NCI-H1417 treated with DMSO at 0.1 percent for 48 hours (cell line): ENCODE measurements around the gene SIRT6.
"Not testable (repeated sequence)": the region's sequence is repeated elsewhere in the genome, so short reads cannot be mapped to it uniquely, and the experiment has no call there.

Experiments used
- DNase-seq: peaks from one replicate; lab custom pipeline; 2025; lab: John Stamatoyannopoulos, UW

Gene SIRT6

GRCh38 chr19:4199699-4200293 is 17.4 kb upstream of the SIRT6 start:
- peak; percentile 10 for DNase-seq

- DNase-seq, result no peak
Observed at GRCh38 chr19:4198467-4199126, 16.2 kb upstream of the SIRT6 start.

- DNase-seq, result no peak
Observed at GRCh38 chr19:4197625-4198466, 15.5 kb upstream of the SIRT6 start.

- no peak for DNase-seq
Observed at GRCh38 chr19:4197228-4197624, 14.9 kb upstream of the SIRT6 start.

GRCh38 chr19:4196587-4197148 is 14.3 kb upstream of the SIRT6 start:
- DNase-seq, result no peak

- DNase-seq, result no peak
Observed at GRCh38 chr19:4196009-4196408, 13.6 kb upstream of the SIRT6 start.

- DNase-seq, result no peak
Observed at GRCh38 chr19:4194353-4194752, 12.0 kb upstream of the SIRT6 start.

- DNase-seq, result not testable (repeated sequence)
Observed at GRCh38 chr19:4192537-4192936, 10.2 kb upstream of the SIRT6 start.

GRCh38 chr19:4189641-4190040 is 7.3 kb upstream of the SIRT6 start:
- DNase-seq, result no peak

GRCh38 chr19:4187313-4188122 is 5.2 kb upstream of the SIRT6 start:
- DNase-seq, result no peak

- no peak for DNase-seq
Observed at GRCh38 chr19:4186087-4186993, 4.0 kb upstream of the SIRT6 start.

- DNase-seq, result no peak
Observed at GRCh38 chr19:4185413-4186086, 3.2 kb upstream of the SIRT6 start.

- no peak for DNase-seq
Observed at GRCh38 chr19:4184718-4185352, 2.5 kb upstream of the SIRT6 start.

GRCh38 chr19:4183967-4184717 is 1.8 kb upstream of the SIRT6 start:
- no peak for DNase-seq

- DNase-seq, result no peak
Observed at GRCh38 chr19:4181053-4181508, 1.3 kb downstream of the SIRT6 start.

- DNase-seq, result no peak
Observed at GRCh38 chr19:4178990-4179389, 3.4 kb downstream of the SIRT6 start.

- DNase-seq, result no peak
Observed at GRCh38 chr19:4177146-4177545, 5.2 kb downstream of the SIRT6 start.

- no peak for DNase-seq
Observed at GRCh38 chr19:4175669-4175931, 6.8 kb downstream of the SIRT6 start.
